ENCODE measurements around the gene ADAM19.

Gene ADAM19

DNA sequence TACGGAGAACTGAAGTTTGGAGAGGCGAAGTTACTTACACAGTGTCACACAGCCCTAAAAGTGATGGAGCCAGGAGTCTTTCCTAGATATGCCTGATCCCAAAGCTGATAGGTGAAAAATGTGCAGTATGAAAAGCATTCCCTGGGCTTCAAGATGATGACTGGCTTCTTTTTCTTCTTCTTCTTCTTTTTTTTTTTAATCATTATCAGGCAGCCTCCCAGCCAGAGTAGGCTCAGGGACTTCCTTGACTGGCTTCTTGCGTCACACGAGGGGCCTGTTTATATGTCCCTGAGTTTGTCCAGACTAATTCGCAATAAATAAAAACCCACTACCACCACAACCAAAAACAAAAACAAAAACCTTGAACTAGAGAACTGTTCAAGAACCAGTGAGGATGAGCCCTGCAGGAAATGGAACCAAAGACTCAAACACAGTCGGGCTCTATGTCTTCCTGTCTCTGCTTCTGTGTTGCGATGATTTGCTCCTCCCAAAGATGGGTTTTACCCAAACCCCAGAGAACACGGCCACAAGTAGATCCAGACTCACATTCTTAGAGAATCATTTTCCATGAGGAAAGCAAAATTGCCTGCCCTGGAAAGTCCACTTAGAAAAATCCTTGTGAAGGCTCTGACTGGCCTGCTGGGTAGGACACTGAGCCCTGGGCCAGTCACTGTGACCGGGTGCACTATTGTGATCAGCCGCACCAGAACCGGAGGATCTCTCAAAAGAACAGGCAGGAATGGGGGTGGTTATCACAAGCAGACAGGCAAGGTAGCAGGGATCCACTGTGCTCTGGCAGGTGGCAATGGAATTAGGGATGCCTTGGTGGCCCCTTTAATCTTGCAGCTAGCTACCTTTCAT is 38.0 kb upstream of the ADAM19 start:
- TF ChIP-seq, protein P1, sequence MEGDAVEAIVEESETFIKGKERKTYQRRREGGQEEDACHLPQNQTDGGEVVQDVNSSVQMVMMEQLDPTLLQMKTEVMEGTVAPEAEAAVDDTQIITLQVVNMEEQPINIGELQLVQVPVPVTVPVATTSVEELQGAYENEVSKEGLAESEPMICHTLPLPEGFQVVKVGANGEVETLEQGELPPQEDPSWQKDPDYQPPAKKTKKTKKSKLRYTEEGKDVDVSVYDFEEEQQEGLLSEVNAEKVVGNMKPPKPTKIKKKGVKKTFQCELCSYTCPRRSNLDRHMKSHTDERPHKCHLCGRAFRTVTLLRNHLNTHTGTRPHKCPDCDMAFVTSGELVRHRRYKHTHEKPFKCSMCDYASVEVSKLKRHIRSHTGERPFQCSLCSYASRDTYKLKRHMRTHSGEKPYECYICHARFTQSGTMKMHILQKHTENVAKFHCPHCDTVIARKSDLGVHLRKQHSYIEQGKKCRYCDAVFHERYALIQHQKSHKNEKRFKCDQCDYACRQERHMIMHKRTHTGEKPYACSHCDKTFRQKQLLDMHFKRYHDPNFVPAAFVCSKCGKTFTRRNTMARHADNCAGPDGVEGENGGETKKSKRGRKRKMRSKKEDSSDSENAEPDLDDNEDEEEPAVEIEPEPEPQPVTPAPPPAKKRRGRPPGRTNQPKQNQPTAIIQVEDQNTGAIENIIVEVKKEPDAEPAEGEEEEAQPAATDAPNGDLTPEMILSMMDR (IDR thresholded peaks at IDR 0.05; ENCODE audit: borderline replicate concordance, control extremely low read depth, extremely low read depth, insufficient read depth, missing control alignments) = no peak
- in situ Hi-C loops (cut with MboI; ENCODE audit: low sequenced_read_pairs, unreplicated experiment) = no loop called here
- no peak for DNase-seq (ENCODE audit: low spot score)

DNA sequence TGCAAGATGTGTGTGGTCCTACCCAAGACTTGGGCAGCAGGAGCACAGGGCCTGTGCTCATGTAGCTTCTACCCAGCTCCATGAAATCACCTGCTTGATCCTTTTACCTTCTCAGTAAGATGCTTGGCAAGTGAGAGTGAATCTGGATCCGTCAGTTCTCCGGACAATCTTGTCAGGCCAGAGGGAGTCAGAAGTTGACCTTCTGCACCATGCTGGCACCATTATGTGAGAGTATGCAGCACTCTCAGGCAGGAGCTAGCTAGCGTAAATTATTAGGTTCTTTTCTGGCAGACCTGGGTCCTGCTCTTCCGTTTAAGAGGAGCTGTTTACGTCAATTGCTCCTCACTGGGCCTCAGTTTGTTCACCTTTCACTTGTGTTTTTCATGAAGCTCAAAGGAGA is 37.0 kb upstream of the ADAM19 start:
- in situ Hi-C loops (cut with MboI; ENCODE audit: low sequenced_read_pairs, unreplicated experiment) = no loop called here
- TF ChIP-seq, protein P1 (IDR thresholded peaks at IDR 0.05; ENCODE audit: borderline replicate concordance, control extremely low read depth, extremely low read depth, insufficient read depth, missing control alignments) = no peak
- no peak for DNase-seq (ENCODE audit: low spot score)

DNA sequence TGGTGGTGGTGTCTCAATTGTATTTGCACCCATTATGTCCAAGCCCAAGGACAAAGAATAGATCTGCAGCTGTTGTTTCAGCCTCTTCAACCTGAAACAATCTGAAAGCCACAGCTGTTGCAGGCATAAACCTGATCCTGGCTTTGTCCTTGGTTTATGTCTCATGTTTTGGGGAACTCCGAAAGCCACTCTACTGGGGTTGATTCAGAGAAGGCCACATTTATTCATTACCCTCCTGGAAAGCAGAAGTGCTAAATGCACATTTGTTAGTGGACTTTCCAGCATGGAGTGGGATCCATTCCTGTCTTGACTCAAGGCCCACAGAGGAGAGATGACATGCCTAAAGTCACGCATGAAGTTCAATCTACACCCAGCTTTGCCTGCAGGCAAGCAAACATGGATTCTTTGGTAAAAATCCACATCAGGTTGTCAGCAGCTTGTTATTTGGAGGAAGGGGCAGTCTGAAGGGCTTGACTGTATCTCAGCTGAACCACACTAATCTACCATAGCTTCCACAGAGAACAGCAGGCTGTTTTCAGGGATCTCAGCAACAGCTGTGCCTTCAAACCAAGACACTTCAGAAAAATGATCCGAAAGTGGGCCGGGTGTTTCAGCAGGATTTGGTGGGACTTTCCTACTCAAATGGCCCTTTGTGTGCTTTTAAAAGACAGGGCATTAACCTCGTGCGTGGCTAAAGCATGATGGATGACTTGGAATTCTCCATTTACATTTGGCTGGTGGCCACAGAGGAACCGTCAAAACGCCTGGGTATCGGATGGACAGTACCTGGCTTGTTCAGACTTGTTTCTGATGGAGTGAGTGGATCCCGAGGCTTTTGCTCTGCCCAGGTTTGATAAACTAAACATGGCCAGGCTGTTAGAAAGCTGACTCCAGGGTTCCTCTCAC is 36.2 kb upstream of the ADAM19 start:
- TF ChIP-seq, protein P1 (IDR thresholded peaks at IDR 0.05; ENCODE audit: borderline replicate concordance, control extremely low read depth, extremely low read depth, insufficient read depth, missing control alignments) = no peak
- in situ Hi-C loops (cut with MboI; ENCODE audit: low sequenced_read_pairs, unreplicated experiment) = no loop called here
- no peak for DNase-seq (ENCODE audit: low spot score)

DNA sequence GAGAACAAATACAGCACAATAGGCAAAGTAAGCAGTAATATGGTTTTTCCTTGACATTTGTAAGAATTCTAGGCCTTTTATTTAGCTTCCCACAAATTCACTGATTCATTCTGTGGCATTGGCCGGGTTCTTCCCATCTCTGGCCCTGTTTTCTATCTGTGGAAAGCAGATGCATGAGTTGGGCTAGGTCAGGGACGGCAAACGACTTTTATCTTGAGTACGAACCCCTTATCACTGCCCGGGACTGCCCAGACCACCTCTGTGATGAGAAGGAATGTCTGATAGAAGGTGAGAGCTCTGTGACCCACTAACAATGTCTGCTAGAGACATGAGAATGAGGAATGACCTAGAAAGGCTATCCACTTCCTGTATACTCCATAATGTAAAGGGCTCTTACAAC is 35.4 kb upstream of the ADAM19 start:
- no peak for DNase-seq (ENCODE audit: low spot score)
- TF ChIP-seq, protein P1 (IDR thresholded peaks at IDR 0.05; ENCODE audit: borderline replicate concordance, control extremely low read depth, extremely low read depth, insufficient read depth, missing control alignments) = no peak
- in situ Hi-C loops (cut with MboI; ENCODE audit: low sequenced_read_pairs, unreplicated experiment) = no loop called here

DNA sequence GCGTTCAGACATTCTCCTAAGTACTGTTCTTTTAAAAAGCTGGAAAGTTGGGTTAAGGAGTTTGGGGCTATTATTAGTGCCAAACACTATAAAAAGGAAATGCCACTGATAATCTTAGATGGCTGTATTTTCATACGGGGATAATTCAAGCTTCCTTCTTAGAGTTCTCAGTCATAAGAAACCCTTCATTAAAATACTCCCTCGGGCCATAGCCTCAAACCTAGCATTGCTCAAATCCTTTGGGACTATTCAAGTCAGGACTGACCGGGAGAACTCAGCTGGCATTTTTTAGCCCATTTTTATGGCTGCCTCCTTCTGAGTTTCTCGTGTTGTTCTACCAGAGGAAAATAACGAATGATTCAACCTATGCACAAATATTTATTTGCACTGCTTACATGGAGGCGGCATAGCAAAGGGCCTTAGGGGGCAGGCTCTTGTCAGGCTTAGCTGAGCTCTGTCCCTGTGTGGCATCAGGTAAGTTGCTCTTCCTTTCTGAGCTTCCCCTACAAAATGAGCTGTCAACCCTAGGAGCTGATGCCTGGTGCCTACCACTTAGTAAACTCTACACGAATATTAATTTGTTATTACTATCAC is 33.5 kb upstream of the ADAM19 start:
- TF ChIP-seq, protein P1 (IDR thresholded peaks at IDR 0.05; ENCODE audit: borderline replicate concordance, control extremely low read depth, extremely low read depth, insufficient read depth, missing control alignments) = no peak
- no peak for DNase-seq (ENCODE audit: low spot score)
- in situ Hi-C loops (cut with MboI; ENCODE audit: low sequenced_read_pairs, unreplicated experiment) = no loop called here

Data from GM13976 (cell line).